ENCODE data around the gene RNF169.

GRCh38 chr11:74714904-74715303 lies 33.7 kb upstream of the RNF169 start:
- no peak for TF ChIP-seq CTCF (IDR thresholded peaks at IDR 0.05; ENCODE audit: borderline replicate concordance, extremely low read depth, low read length, poor library complexity, severe bottlenecking)
- no peak for TF ChIP-seq EZH2 (IDR thresholded peaks at IDR 0.05; ENCODE audit: borderline replicate concordance, low read depth, low read length, severe bottlenecking)

All from DND-41 (cell line).